ENCODE data around the gene TBC1D3E. TPM values are rescaled to one million over a fixed set of nuclear protein-coding genes. Genes with fewer than 3 reads are reported as not detected.
"Not testable (repeated sequence)": the region's sequence is repeated elsewhere in the genome, so short reads cannot be mapped to it uniquely, and the experiment has no call there.

The TBC1D3E gene
- not detected for polyA plus RNA-seq (2012; ENCODE audit: missing spikeins)

DNA sequence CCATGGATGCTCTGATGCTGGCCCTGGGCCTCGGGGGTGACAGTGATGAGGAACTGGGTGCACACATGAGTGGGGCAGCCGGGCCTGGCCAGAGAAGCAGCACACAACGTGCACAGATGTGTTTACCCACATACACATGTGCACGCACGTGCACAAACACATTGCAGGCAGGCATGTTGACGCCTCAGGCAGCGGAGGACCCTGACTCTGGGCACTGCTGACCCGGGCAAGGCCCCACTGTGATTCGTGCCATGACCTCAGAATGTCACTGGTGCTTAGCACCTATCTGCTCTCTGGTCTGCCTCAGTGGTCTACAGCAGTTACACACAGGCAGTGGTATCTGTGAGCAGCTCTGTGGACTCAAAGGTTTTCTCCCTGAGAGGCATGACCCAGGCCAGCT, at the start of gene TBC1D3E:
Gene TBC1D3E (plus strand): TSS at position 301 of the 400 bp plus-strand sequence. CDS start 1,545 bp downstream, outside the sequence.
- DNase-seq (ENCODE audit: insufficient read length); FAIRE-seq: not testable (repeated sequence)

DNA sequence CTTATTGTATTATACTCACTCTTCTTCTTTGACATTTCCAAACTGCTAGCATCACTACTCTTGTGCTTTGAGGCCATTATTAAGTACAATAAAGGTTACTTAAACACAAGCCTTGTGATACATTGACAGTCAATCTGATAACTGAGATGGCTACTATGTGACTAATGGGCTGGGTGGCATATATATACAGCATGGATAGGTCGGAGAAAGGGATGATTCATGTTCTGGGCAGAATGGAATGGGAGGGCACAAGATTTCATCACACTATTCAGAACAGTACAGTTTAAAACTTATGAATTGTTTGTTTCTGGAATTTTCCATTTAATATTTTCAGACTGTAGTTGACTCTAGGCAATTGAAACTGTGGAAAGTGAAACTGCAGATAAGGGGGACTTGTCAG, 40.4 kb upstream of the TBC1D3E start:
- FAIRE-seq; DNase-seq (ENCODE audit: insufficient read length): not testable (repeated sequence)

DNA sequence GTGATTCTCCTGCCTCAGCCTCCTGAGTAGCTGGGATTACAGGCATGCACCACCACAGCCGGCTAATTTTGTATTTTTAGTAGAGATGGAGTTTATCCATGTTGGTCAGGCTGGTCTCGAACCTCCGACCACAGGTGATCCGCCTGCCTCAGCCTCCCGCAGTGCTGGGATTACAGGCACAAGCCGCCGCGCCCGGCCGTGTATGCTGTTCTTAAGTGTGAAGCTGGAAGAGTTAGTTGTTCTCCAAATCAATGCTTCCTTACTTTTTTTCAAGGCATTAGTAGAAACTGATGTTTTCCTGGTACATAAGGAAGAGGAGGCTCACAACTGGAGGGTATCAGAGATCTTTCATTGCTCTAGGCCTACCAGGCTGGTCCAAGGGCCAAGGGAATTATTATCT, 39.6 kb upstream of the TBC1D3E start:
- not testable (repeated sequence) for DNase-seq (ENCODE audit: insufficient read length); FAIRE-seq

DNA sequence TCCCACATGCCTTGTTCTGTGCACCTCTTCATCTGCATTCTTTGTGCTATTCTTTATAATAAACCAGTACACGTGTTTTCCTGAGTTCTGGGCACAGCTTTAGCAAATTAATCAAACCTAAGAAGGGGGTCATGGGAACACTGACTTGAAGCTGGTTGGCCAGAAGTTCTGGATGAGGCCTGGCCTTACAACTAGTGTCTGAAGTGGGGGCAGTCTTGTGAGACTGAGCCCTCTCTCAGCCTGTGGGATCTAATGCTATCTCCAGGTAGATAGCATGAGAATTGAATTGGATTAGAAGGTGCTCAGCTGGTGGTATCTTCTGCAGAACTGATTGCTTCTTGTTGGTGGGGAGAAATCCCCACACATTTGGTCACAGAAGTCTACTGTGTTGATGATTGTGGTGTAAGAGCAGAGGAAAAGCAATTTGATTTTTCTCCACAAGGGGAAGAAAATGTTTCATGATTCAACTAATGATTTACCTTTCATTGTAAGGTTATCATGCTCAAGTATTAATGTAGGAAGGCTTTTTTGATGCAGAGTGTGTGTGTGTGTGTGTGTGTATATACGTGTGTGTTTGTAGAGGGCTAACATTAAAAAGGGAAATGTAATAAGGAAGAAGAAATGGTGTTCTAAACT, 33.6 kb upstream of the TBC1D3E start:
- not testable (repeated sequence) for FAIRE-seq; DNase-seq (ENCODE audit: insufficient read length)

DNA sequence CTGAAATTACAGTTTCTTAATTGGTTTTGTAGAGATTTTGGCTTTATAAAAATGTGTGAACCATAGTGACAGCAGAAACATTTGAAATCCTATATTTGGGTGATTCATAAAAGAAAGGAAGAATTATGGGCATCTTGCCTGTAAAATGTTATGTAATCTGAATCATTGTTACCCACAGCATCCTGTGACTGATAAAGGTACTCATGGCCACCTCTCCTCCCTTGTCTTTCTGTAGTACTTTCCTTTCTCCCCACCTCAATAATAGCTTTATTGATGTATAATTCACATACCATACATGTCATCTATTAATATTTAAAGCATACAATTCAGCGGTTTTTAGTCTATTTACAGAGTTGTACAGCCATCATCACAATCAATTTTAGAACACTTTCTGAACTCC, 28.5 kb upstream of the TBC1D3E start:
- not testable (repeated sequence) for DNase-seq (ENCODE audit: insufficient read length); FAIRE-seq

DNA sequence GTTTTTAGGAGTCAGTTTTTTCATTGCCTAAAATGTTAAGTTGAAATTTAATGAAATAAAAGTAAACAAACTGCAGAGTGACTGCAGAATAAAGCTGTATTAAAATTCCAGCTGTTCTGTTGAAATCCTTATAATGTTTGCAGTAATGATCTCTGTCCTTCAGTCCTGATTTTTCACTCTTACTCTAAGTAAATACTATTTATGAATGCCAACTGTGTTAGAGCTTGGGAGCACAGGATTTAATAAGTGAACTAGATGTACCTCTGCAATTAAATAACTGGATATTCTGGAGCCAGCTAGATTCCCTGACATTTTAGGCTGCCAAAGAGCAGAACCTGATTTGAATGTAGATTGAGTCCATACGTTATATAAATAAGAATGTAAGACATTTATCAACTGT, 7.9 kb upstream of the TBC1D3E start:
- not testable (repeated sequence) for FAIRE-seq; DNase-seq (ENCODE audit: insufficient read length)

DNA sequence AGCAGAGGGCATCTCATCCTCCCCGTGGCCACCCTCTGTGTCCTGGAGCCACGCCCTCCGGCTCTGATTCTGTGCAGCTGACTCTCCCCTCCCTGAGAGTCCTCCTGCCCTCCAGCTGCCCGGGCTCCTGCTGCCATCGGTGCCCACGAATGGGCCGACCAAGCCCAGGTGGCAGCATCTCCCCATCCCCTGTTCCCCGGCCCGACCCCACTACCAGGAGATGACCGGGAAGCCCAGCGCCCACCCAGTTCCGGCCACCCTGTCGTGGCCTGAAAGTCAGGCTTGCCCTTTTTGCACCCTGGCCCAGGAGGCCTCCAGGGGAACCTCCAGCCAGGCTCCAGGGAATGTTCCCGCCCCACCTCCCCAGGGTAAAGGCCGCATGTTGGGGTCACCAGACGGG, 7.1 kb downstream of the TBC1D3E start:
- DNase-seq (ENCODE audit: insufficient read length); FAIRE-seq: not testable (repeated sequence)

Data from GM12892 (cell line).